ENCODE measurements around the gene CREB5. TPM values are rescaled to one million over a fixed set of nuclear protein-coding genes. Genes with fewer than 3 reads are reported as not detected.

The CREB5 gene
- total and polyA plus RNA-seq, 2 donors (not counting 3 experiments of a cell fraction or from before 2014, with no cell fraction given) = 19.6 to 28.4 TPM

- Histone ChIP-seq H3K9me1 (replicated peaks; ENCODE audit: control insufficient read depth, extremely low read depth, insufficient read depth, low read length) (no peaks in the 10 kb centered on the region), H4K20me1 (replicated peaks; ENCODE audit: control insufficient read depth, extremely low read depth, insufficient read depth, low read length) (no peaks in the 10 kb centered on the region), H3K36me3 (ENCODE audit: control insufficient read depth in 2 of 2, extremely low read depth in 1 of 2, insufficient read depth in 2 of 2, low read length in 2 of 2) (no peaks in the 10 kb centered on the region), H3K27ac (ENCODE audit: insufficient read depth, low read depth, low read length) (no peak overlapping the region), H3K4me3 (replicated peaks in 1 of 3; ENCODE audit: insufficient read depth in 1 of 3, low read depth in 1 of 3, low read length in 3 of 3) (no peak overlapping the region), H3K9ac (replicated peaks; ENCODE audit: extremely low read depth, insufficient read depth, low read length) (no peak overlapping the region), H3K4me1 (ENCODE audit: control insufficient read depth, extremely low read depth, insufficient read depth, low read length) (no peaks in the 10 kb centered on the region), H2AFZ (ENCODE audit: low read depth, low read length) (no peak overlapping the region), H3K27me3 (ENCODE audit: control insufficient read depth in 2 of 2, insufficient read depth in 2 of 2, low read length in 2 of 2) (no peaks in the 10 kb centered on the region), H3K9me3 (replicated peaks; ENCODE audit: control insufficient read depth, insufficient read depth, low read length) (no peaks in the 10 kb centered on the region), H3K4me2 (ENCODE audit: insufficient read depth, low read length) (no peak overlapping the region), H3K79me2 (ENCODE audit: control insufficient read depth, insufficient read depth, low read length) (no peaks in the 10 kb centered on the region)
- intact Hi-C loops (cut with micrococcal nuclease) (no loop called here), dilution Hi-C loops (cut with MboI; ENCODE audit: extremely low pct_ligation_motif_present, low sequenced_read_pairs) (no loop called here)
- no TSS peak for BruUV-seq (replicated peaks)
- no peak for FAIRE-seq
- CTCF ChIA-PET = no interaction called here
- DNase-seq (ENCODE audit: low read depth, low spot score) = no peak
- no peak for TF ChIP-seq CTCF (IDR thresholded peaks at IDR 0.05; ENCODE audit: extremely low read depth in 1 of 2, insufficient read depth in 1 of 2, low read depth in 1 of 2, low read length in 2 of 2)
- TF ChIP-seq FOS (IDR thresholded peaks at IDR 0.05; ENCODE audit: borderline replicate concordance, insufficient read depth, low read length) = no peak
- no peak for TF ChIP-seq GATA2 (IDR thresholded peaks at IDR 0.05; ENCODE audit: insufficient read depth, insufficient read length, low read depth, low read length)
- no peak for TF ChIP-seq MYC (IDR thresholded peaks at IDR 0.05; ENCODE audit: low read depth, low read length)
- POLR2A ChIA-PET = no interaction called here
Observed at GRCh38 chr7:28762651-28763050, 350.3 kb downstream of the CREB5 start.

DNA sequence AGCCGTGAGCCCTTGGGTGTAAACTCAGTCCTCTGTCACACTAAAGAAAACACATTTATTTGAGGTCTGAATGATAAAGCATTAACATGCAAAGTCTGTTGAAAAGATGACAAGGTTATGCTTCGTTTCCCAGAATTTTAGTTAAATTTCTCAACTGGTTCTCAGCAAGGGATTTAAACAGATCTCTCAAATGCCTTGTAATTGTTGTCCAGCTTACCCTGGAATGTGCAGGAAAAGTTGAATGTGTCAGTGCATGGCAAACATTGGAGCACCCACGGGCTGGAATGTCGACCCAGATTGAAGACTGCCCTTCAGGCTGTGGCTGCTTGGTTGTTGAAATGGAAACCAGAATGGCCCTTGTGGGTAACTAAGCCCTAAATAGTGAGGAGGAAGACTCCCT is 354.0 kb downstream of the CREB5 start:
- intact Hi-C loops (cut with micrococcal nuclease) (no loop called here), dilution Hi-C loops (cut with MboI; ENCODE audit: extremely low pct_ligation_motif_present, low sequenced_read_pairs) (no loop called here)
- no TSS peak for BruUV-seq (replicated peaks)
- DNase-seq (ENCODE audit: low read depth, low spot score) = no peak
- Histone ChIP-seq H3K9ac (replicated peaks; ENCODE audit: extremely low read depth, insufficient read depth, low read length) (no peak overlapping the region), H3K36me3 (ENCODE audit: control insufficient read depth in 2 of 2, extremely low read depth in 1 of 2, insufficient read depth in 2 of 2, low read length in 2 of 2) (no peaks in the 10 kb centered on the region), H3K9me3 (replicated peaks; ENCODE audit: control insufficient read depth, insufficient read depth, low read length) (no peaks in the 10 kb centered on the region), H3K4me3 (replicated peaks in 1 of 3; ENCODE audit: insufficient read depth in 1 of 3, low read depth in 1 of 3, low read length in 3 of 3) (no peak overlapping the region), H3K4me2 (ENCODE audit: insufficient read depth, low read length) (no peak overlapping the region), H4K20me1 (replicated peaks; ENCODE audit: control insufficient read depth, extremely low read depth, insufficient read depth, low read length) (no peaks in the 10 kb centered on the region), H3K4me1 (ENCODE audit: control insufficient read depth, extremely low read depth, insufficient read depth, low read length) (no peaks in the 10 kb centered on the region), H3K27ac (ENCODE audit: insufficient read depth, low read depth, low read length) (no peak overlapping the region), H3K27me3 (ENCODE audit: control insufficient read depth in 2 of 2, insufficient read depth in 2 of 2, low read length in 2 of 2) (no peaks in the 10 kb centered on the region), H3K9me1 (replicated peaks; ENCODE audit: control insufficient read depth, extremely low read depth, insufficient read depth, low read length) (no peaks in the 10 kb centered on the region), H2AFZ (ENCODE audit: low read depth, low read length) (no peak overlapping the region), H3K79me2 (ENCODE audit: control insufficient read depth, insufficient read depth, low read length) (no peaks in the 10 kb centered on the region)
- FAIRE-seq = no peak
- no peak for TF ChIP-seq CTCF (IDR thresholded peaks at IDR 0.05; ENCODE audit: extremely low read depth in 1 of 2, insufficient read depth in 1 of 2, low read depth in 1 of 2, low read length in 2 of 2)
- TF ChIP-seq POLR2AphosphoS5 (IDR thresholded peaks at IDR 0.05; ENCODE audit: insufficient read depth, low read depth, low read length) = no peak
- TF ChIP-seq, protein P1, sequence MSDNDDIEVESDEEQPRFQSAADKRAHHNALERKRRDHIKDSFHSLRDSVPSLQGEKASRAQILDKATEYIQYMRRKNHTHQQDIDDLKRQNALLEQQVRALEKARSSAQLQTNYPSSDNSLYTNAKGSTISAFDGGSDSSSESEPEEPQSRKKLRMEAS (IDR thresholded peaks at IDR 0.05; ENCODE audit: insufficient read depth, insufficient read length) = no peak
- TF ChIP-seq MYC (IDR thresholded peaks at IDR 0.05; ENCODE audit: low read depth, low read length) = no peak
- TF ChIP-seq FOS (IDR thresholded peaks at IDR 0.05; ENCODE audit: borderline replicate concordance, insufficient read depth, low read length) = no peak
- no peak for TF ChIP-seq JUN (IDR thresholded peaks at IDR 0.05; ENCODE audit: borderline replicate concordance, insufficient read depth, insufficient read length, low read depth)
- TF ChIP-seq POLR2A (IDR thresholded peaks at IDR 0.05; ENCODE audit: low read depth, low read length) = no peak
- no peak for TF ChIP-seq GATA2 (IDR thresholded peaks at IDR 0.05; ENCODE audit: insufficient read depth, insufficient read length, low read depth, low read length)
- TF ChIP-seq EZH2 (IDR thresholded peaks at IDR 0.05; ENCODE audit: borderline replicate concordance, low read depth, low read length, severe bottlenecking) = no peak
- POLR2A ChIA-PET = no interaction called here
- CTCF ChIA-PET = no interaction called here

Measured in endothelial cell of umbilical vein (primary cell).